GM20000 (cell line): ENCODE measurements around the gene FNBP1L.

Experiments
- DNase-seq: peaks from one replicate; pipeline ENCODE4 v3.0.0; 2012; ENCODE audit warnings: low spot score
- CTCF ChIP-seq: IDR thresholded peaks from 2 replicates; pipeline ENCODE4 v1.5.1; 2012; ENCODE audit warnings: mild to moderate bottlenecking, control low read depth; ENCODE audit errors: extremely low read depth, missing control alignments

The FNBP1L gene

GRCh38 chr1:93419344-93419743 is 28.6 kb upstream of the FNBP1L start:
- no peak for TF ChIP-seq CTCF

GRCh38 chr1:93420400-93420799 is 27.5 kb upstream of the FNBP1L start:
- no peak for TF ChIP-seq CTCF
- DNase-seq: no peak

More at GRCh38 chr1:93419344-93419743, 28.6 kb upstream of the FNBP1L start:
- DNase-seq: no peak

GRCh38 chr1:93426181-93426580 is 21.7 kb upstream of the FNBP1L start:
- no peak for TF ChIP-seq CTCF

GRCh38 chr1:93427656-93428055 is 20.3 kb upstream of the FNBP1L start:
- no peak for TF ChIP-seq CTCF
- no peak for DNase-seq

More at GRCh38 chr1:93426181-93426580, 21.7 kb upstream of the FNBP1L start:
- no peak for DNase-seq

- DNase-seq: no peak
- TF ChIP-seq CTCF: no peak
These were observed 14.4 kb upstream of the FNBP1L start for GRCh38 chr1:93433407-93433961.

- no peak for DNase-seq
- TF ChIP-seq CTCF: no peak
These were observed 13.8 kb upstream of the FNBP1L start for GRCh38 chr1:93434088-93434487.

- no peak for TF ChIP-seq CTCF
- DNase-seq: no peak
These were observed 12.9 kb upstream of the FNBP1L start for GRCh38 chr1:93434987-93435386.

- TF ChIP-seq CTCF: no peak
- DNase-seq: no peak
These were observed 12.5 kb upstream of the FNBP1L start for GRCh38 chr1:93435443-93435842.
